ENCODE results near the gene TKT. TPM values are rescaled to one million over a fixed set of nuclear protein-coding genes. Genes with fewer than 3 reads are reported as not detected.

Gene TKT
- total RNA-seq, 1 experiment from 2014 or later, result 634 TPM

- H3K9ac ChIP-seq (ENCODE audit: low read length), result no peak overlapping the region
- peaks cover 3 to 4% of the 10 kb centered on the region in 2 experiments; a peak in 2 of 4 replicates for H3K9me3 ChIP-seq (ENCODE audit: control insufficient read depth in 1 of 2, insufficient read depth in 1 of 2, low read depth in 1 of 2, low read length in 2 of 2)
- ATAC-seq (no peak), DNase-seq (ENCODE audit: low read depth, low spot score) (no peak)
- RAD21 ChIA-PET (ENCODE audit: low non-redundant PET in 1 of 2, low total read pairs in 2 of 2, uncharacterized antibody in 2 of 2, unreplicated experiment in 2 of 2), result no interaction called here
- CTCF ChIA-PET, result interaction anchor here (0.6 kb wide), 1 partner anchor 9 kb away, joined by 3 read pairs; no protein-coding TSS in a partner anchor
- no peaks in the 10 kb centered on the region for H3K4me1 ChIP-seq (ENCODE audit: control insufficient read depth in 1 of 2, insufficient read depth in 2 of 2, low read length in 2 of 2)
- intact Hi-C loops (cut with micrococcal nuclease), result no loop called here
- H3K27me3 ChIP-seq (ENCODE audit: insufficient read depth, low read length), result no peaks in the 10 kb centered on the region
- no TSS peak for BruUV-seq (replicated peaks)
- no peak overlapping the region for H2AFZ ChIP-seq (ENCODE audit: low read depth, low read length, poor library complexity, severe bottlenecking)
- H3K4me2 ChIP-seq (ENCODE audit: low read length), result no peak overlapping the region
- POLR2A ChIA-PET, result no interaction called here
- no peak overlapping the region for H3K27ac ChIP-seq (ENCODE audit: low read depth, low read length)
- no peak overlapping the region for H3K4me3 ChIP-seq (replicated peaks in 1 of 2; ENCODE audit: low read depth in 1 of 2, low read length in 2 of 2)
- TF ChIP-seq ZBTB33 (IDR thresholded peaks at IDR 0.05; ENCODE audit: extremely low read depth, insufficient replicate concordance, low read length), result no peak
- no peak for TF ChIP-seq POLR2A (IDR thresholded peaks at IDR 0.05; ENCODE audit: borderline replicate concordance, extremely low read depth, insufficient read depth, insufficient read length)
- no peak for TF ChIP-seq ELF1 (IDR thresholded peaks at IDR 0.05; ENCODE audit: borderline replicate concordance, low read depth)
- TF ChIP-seq FOSL1 (IDR thresholded peaks at IDR 0.05; ENCODE audit: low read depth), result no peak
- TF ChIP-seq SP1 (IDR thresholded peaks at IDR 0.05; ENCODE audit: low read depth), result no peak
- TF ChIP-seq YY1 (IDR thresholded peaks at IDR 0.05; ENCODE audit: extremely low read depth, insufficient replicate concordance, low read depth, low read length), result no peak
- TF ChIP-seq CBX3 (IDR thresholded peaks at IDR 0.05; ENCODE audit: low read depth), result no peak
- no peak for TF ChIP-seq EZH2 (IDR thresholded peaks at IDR 0.05)
- no peak for TF ChIP-seq TCF7L2 (IDR thresholded peaks at IDR 0.05; ENCODE audit: borderline replicate concordance, extremely low read depth, insufficient read depth, insufficient read length)
- TF ChIP-seq SRF (IDR thresholded peaks at IDR 0.05; ENCODE audit: low read depth), result no peak
- no peak for TF ChIP-seq RAD21 (IDR thresholded peaks at IDR 0.05; ENCODE audit: low read depth)
- no peak for TF ChIP-seq EGR1 (IDR thresholded peaks at IDR 0.05; ENCODE audit: low read depth)
- no peaks in the 10 kb centered on the region for H3K9me2 ChIP-seq (ENCODE audit: insufficient read depth)
- H3K36me3 ChIP-seq (ENCODE audit: control insufficient read depth in 1 of 2, insufficient read depth in 2 of 2, low read length in 2 of 2), result no peaks in the 10 kb centered on the region
- H3K79me2 ChIP-seq (ENCODE audit: insufficient read depth, low read length), result no peaks in the 10 kb centered on the region; the same call in 1 of the 2 replicates
- H4K20me1 ChIP-seq (ENCODE audit: insufficient read depth), result no peaks in the 10 kb centered on the region
Observed at GRCh38 chr3:53211706-53212702, 43.8 kb downstream of the TKT start.

All from HCT116 (cell line).